ENCODE measurements around the gene RAB2B. TPM values are rescaled to one million over a fixed set of nuclear protein-coding genes. Genes with fewer than 3 reads are reported as not detected.

Gene RAB2B
- polyA plus RNA-seq, 2 donors: 6.8 to 7.0 TPM

Other genes with a start within 250 kb of the RAB2B start
- gene HNRNPC, start 207.5 kb downstream of the RAB2B start, polyA plus RNA-seq: 100 to 1,000 TPM; 431 to 699 TPM
- under 1 TPM; 0.11 to 0.14 TPM for gene RPGRIP1, start 196.9 kb downstream of the RAB2B start, polyA plus RNA-seq
- 10 to 100 TPM; 29.2 to 39.4 TPM for gene SUPT16H, start 92.9 kb downstream of the RAB2B start, polyA plus RNA-seq
- 10 to 100 TPM; 22.4 to 27.2 TPM for gene CHD8, start 20.8 kb downstream of the RAB2B start, polyA plus RNA-seq
- 10 to 100 TPM; 16.6 to 36.0 TPM for gene TOX4, start 236 bp upstream of the RAB2B start, polyA plus RNA-seq
- 10 to 100 TPM; 26.0 to 34.6 TPM for gene METTL3, start 34.4 kb upstream of the RAB2B start, polyA plus RNA-seq
- gene SALL2, start 49.4 kb upstream of the RAB2B start, polyA plus RNA-seq: 1 to 10 TPM in 1 of 2 donors, under 1 TPM in 1; 0.98 to 1.8 TPM
- not detected for gene OR10G3, start 103.1 kb upstream of the RAB2B start, polyA plus RNA-seq
- not detected for gene OR10G2, start 158.0 kb upstream of the RAB2B start, polyA plus RNA-seq
- not detected for gene OR4E2, start 176.9 kb upstream of the RAB2B start, polyA plus RNA-seq
- not detected for gene OR4E1, start 196.9 kb upstream of the RAB2B start, polyA plus RNA-seq